GM18951 (cell line): ENCODE data around the gene ZNF593.

Experiments used
- POLR2A ChIP-seq: IDR thresholded peaks from 4 replicates; pipeline ENCODE4 v1.6.1; 2011; ENCODE audit warnings: mild to moderate bottlenecking; ENCODE audit not compliant: insufficient read length, insufficient read depth; ENCODE audit errors: extremely low read depth
- in situ Hi-C: fragments of 300-500 bp; cut with MboI; formaldehyde crosslinking; loops from one replicate; pipeline ENCODE4 v1.12.0; 2022; ENCODE audit warnings: low sequenced_read_pairs, mixed read lengths, inconsistent platforms; ENCODE audit not compliant: unreplicated experiment

The ZNF593 gene

DNA sequence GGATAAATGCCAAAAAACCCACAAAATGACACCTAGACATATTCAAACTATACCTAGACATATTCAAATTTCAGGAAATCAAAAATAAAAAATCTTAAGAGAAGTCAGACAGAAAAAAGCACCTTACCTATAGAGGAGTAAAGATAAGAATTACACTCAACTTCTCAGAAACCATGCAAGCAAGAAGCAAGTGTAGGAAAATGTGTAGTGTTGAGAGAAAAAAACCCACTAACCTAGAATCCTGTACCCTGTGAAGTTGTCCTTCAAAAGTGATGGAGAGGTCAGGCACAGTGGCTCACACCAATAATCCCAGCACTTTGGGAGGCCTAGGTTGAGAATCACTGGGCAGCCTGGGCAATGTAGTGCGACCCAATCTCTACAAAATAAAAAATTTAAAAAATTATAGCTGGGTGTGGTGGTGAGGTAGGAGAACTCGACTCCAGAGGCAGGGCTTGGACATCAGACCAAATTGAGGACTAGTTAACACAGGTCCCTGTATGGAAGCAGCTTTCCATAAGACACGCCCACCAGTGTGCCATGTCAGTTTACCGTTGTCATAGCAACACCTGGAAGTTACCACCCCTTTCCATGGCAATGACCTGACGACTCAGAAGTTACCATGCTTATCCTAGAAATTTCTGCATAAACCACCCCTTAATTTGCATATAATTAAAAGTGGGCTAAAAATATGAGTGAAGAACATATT lies 37.4 kb upstream of the ZNF593 start:
- TF ChIP-seq POLR2A, result no peak

DNA sequence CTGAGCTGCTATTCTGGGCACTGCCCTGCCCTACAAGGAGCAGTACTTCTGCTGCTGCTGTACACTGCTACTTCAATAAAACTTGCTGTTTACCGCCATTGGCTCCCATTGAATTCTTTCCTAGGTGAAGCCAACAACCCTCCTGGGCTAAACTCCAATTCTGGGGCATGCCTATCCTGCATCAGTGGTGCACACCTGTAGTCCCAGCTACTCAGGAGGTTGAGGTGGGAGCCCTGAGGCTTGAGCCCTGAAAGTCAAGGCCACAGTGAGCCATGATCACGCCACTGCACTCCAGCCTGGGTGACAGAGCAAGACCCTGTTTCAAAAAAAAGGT lies 36.9 kb upstream of the ZNF593 start:
- in situ Hi-C loops, result no loop called here
- no peak for TF ChIP-seq POLR2A

More for the DNA sequence above, 37.4 kb upstream of the ZNF593 start:
- in situ Hi-C loops, result no loop called here

DNA sequence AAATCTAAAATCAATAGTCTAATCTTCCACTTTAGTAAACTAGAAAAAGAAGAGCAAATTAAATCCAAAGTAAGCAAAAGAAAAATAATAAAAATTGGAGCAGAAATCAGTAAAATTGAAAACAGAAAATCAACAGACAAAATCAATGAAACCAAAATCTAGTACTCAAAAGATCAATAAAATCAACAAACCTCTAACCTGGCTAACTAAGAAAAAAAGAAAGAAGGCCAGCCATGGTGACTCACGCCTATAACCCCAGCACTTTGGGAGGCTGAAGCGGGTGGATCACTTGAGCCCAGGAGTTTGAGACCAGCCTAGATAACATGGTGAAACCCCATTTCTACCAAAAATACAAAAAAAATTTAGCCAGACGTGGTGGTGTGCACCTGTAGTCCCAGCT lies 35.2 kb upstream of the ZNF593 start:
- TF ChIP-seq POLR2A, result no peak
- in situ Hi-C loops, result no loop called here

DNA sequence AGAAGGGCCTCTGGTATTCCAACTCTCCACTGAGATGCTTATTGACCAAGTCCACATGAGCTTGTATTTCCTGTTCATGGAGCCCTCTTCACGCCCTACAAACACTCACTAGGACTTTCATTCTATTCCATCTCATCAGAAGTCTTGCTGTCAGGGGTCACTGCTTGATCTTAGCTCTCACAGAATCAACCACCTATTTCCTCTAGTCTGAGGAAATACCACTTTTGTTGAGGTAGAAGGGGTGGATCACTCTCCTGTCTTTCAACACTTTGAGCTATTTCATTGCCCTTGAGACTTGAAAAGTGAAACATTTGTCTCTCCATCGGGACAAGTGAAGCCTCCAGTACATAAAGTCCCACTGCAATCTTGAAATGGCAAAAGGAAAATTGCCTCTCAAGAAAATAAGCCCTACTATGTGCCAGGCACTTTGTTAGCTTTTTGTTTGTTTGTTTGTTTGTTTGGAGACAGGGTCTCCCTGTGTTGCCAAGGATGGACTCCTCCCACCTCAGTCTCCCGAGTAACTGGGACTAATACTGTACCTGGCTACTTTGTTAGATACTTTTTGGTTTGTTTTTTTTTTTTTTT lies 30.6 kb upstream of the ZNF593 start:
- in situ Hi-C loops, result no loop called here

DNA sequence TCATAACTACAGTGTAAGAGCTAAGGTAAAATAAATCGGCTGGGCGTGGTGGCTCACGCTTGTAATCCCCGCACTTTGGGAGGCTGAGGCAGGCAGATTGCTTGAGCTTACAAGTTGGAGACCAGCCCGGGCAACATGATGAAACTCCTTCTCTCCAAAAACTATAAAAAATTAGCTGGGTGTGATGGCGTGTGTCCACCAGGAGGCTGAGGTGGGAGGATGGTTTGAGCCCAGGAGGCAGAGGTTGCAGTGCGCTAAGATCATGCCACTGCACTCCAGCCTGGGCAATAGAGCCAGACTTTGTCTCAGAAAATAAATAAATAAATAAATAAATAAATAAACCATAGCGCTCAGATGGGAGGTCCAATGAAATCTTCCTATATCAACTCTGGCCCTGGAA lies 27.5 kb upstream of the ZNF593 start:
- TF ChIP-seq POLR2A, result no peak
- in situ Hi-C loops, result no loop called here

More for the DNA sequence above, 30.6 kb upstream of the ZNF593 start:
- no peak for TF ChIP-seq POLR2A

DNA sequence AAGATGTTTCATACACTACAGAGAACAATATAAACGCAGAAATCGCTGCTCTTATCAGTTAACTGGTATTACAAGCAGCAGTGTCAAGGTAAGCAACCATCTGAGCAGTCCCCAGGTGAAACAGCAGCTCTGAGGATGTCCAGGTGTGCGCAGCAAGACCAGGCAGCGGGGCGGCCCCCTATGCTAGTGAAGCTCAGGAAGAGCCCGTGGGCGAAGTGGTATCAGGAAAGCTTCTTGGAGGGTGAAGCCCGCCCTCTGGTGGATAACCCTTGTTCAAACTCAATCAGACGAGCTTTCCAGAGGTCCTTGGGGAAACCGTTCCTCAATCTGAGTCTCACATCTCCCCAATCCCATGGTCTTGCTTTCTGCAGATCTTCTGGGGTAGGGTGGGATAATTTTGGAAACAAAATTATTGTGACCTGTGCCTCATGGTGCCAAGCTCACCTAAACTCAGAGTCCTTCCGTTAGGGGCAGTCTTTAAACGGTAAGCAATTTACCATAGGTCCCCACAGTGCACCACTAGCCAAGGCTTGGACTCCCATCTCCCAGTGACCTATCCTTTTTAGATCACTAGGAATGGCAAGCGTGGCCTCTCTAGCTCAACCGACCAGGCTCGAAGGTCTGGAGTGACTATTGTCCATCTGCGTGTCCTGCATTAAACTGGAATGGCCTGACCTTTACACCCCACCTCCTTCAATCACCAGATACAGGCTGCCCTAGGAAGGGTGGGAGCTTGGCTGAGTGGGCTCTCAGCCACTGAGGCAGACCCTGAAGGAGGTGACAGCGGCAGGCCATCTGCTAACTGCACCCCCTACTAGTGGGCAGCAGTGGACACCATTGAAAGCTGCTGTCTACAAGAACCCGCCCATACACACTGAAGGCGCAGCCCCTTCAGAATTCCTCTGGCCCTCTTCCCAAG lies 24.4 kb upstream of the ZNF593 start:
- no peak for TF ChIP-seq POLR2A
- in situ Hi-C loops, result loop anchor here (5.0 kb wide), 1 partner anchor 38 kb away; no protein-coding TSS in a partner anchor

DNA sequence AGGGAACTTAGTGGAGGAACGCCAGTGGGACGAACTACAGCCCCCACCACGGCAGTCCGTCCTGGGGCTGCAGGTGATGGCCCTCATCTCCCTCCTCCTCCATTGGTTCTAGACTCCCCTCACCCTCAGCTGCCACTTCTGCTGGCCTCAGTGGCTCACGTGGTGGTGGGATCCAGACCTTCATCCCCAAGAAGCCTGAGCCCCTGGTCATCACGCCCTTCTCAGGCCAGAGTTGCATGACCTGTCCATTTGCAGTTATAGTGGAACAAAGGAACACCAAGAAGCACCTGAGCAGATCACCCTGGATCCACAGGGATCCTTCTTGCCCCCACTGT lies 23.8 kb upstream of the ZNF593 start:
- in situ Hi-C loops, result loop anchor here (5.0 kb wide), 1 partner anchor 39 kb away; no protein-coding TSS in a partner anchor
- no peak for TF ChIP-seq POLR2A

DNA sequence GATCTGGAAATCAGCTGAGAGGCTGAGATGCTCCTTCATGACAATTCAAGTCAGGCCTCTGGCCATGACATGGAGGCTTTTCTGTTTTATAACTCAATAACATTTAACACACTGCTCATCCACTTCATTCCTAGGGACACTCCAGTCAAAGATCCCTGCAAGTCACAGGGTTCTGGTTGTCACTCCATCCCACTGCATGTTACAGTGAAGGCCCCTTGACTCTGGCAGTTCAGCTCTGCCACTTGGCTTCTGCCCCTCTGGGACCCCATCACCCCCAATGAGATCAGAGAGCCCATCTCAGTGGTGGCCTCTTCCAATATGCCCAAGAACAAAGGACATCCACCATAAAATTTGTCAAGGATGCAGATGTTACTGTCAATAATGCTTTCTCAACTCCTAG lies 20.8 kb upstream of the ZNF593 start:
- TF ChIP-seq POLR2A, result no peak
- in situ Hi-C loops, result loop anchor here (5.0 kb wide), 1 partner anchor 42 kb away; no protein-coding TSS in a partner anchor

DNA sequence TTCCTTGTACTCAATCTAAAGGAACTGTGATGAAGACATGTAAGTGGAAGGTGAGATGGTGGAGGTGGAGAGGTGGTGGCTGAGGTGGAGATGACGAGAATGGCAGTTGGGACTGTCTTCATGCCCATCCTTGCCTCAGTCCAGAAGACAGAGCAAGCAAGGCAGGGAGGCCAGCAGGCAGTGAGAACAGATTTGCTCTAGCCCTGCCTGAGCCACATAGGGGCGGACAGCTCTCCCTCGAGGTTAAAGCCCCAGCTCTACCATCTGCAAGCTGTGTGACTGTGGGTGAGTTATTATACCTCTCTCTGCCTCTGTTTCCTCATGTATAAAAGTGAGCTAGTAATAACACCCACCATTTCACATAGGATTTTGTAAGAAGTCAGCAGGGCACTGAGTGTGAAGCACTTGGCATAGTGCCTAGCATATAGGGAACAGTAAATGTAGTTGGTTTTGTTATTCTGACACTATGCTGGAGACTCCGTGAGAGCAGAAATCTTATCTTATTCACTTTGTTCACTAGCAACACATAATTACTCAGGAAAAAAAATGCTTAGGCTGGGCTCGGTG lies 15.7 kb upstream of the ZNF593 start:
- in situ Hi-C loops, result no loop called here
- no peak for TF ChIP-seq POLR2A

DNA sequence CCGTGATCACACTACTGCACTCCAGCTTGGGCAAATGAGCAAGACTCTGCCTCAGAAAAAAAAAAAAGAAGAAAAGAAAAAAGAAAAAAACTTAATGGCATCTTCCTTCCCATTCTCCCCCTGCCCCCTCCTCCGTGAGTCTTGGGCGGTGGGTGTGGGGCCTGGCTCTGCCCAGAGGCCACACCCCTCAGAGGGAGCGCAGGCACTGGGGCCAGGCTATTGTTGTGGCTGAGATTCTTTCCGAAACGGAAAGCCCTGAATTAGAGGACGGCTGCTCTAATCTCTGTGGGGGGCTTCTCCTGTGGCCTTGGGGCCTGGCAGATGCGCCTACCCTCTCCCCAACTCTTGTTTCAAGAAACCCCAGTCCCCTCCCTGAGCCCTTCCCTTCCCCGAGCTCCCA lies 15.0 kb upstream of the ZNF593 start:
- TF ChIP-seq POLR2A, result no peak
- in situ Hi-C loops, result no loop called here

DNA sequence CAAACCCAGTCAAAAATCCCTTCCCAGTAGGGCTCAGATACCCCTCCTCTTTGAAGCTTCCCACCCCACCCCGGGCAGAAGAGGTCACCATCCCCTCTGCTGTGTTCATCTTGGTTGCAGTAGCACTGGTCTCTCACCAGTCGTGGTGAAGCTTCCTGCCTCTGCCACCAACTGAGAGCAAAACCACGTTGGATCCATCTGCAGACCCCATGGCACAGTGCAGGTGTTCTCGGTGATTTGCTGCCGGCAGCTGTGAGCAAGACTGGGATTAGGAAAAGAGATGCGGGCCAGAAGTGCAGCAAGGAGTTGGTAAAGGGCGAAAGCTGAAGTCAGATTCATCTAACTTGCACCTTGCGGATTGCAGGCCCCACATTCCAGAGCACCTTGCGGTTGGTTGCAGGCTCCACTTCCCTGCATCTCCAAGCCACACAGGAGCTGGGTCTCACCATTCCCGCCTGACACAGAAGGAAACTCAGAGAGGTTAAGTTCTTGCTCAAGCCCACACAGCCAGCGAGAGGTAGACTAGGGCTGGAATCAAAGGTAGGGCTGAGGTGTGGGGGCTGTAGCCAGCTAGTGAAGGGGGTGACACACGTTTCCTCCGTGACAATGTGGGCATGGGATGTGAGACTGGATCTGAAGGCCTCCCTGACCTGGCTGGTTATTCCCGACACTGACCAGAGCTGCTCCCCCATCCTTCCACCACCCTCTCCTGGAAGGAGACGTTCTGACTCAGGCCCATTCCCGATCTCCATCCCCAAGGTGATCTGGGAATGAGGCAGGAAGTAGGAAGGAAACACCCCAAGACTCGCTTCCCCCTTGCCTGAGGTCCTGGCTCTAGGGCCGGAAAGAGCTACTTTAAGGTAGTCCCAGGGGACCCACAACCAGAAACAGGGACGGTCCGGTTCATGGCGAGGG lies 14.1 kb upstream of the ZNF593 start:
- TF ChIP-seq POLR2A, result no peak
- in situ Hi-C loops, result no loop called here

DNA sequence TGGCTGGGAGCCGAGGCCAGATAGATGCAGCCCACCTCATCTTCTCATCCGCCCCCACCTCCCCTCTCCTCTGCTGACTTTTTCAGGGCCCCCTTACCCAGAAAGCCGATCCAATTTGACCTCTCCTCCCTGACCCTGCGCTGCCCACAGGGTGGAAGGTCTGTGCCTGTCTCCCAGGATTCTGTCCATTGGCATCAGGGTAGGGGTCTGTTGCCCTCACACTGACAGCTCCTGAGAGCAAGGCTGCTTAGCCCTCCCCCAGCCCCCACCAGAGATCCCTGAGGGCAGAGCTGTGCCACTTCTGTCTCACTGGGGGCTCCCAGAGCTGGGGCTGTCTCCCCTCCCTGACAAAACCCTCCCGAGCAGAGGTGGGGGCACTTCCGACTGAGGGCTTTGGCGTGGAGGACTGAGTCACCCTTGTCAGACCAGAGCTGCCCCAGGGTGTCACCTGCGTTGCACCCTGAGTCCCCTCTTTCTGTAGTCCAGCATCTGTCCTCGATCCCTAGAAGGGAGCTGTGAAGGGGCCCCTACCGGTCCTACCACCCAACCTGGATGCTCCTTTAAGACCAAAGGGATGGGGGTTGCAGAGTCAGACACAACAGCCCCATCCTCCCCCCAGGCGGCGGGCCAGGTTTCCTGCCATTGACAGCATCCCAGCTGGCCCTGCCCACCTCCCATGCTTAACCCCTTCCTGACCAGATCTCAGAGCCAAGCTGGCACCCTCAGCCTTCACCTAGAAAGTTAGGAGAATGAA lies 13.2 kb upstream of the ZNF593 start:
- TF ChIP-seq POLR2A, result no peak
- in situ Hi-C loops, result no loop called here
